DOHH2 (cell line): ENCODE results near the gene PTGFR.

Experiments
- H3F3A ChIP-seq: fragments of 200-600 bp; sonication (generic), shearing (Covaris generic); 2 replicates; pipeline ENCODE4 v1.6.0; 2016; ENCODE audit warnings: antibody characterized with exemption, mild to moderate bottlenecking; ENCODE audit not compliant: control insufficient read depth, insufficient read depth
- H3K27ac ChIP-seq: fragments of 200-600 bp; sonication (generic); 2 replicates; pipeline ENCODE4 v1.5.1; 2014; ENCODE audit warnings: low read depth, mild to moderate bottlenecking, low read length, moderate library complexity
- H3K27me3 ChIP-seq: fragments of 200-600 bp; sonication (generic); 2 replicates; pipeline ENCODE4 v1.6.1; 2014; ENCODE audit warnings: mild to moderate bottlenecking, low read length, mixed read lengths; ENCODE audit not compliant: control insufficient read depth
- H3K36me3 ChIP-seq: fragments of 200-600 bp; sonication (generic); 2 replicates; pipeline ENCODE4 v1.6.1; 2014; ENCODE audit warnings: mild to moderate bottlenecking, low read length, moderate library complexity, mixed read lengths; ENCODE audit not compliant: control insufficient read depth
- H3K4me1 ChIP-seq: fragments of 200-600 bp; sonication (generic); 2 replicates; pipeline ENCODE4 v1.6.1; 2014; ENCODE audit warnings: mild to moderate bottlenecking, low read length, mixed read lengths; ENCODE audit not compliant: control insufficient read depth
- H3K4me2 ChIP-seq: fragments of 200-600 bp; sonication (generic); 2 replicates; pipeline ENCODE4 v1.6.0; 2014; ENCODE audit warnings: mild to moderate bottlenecking, low read length, moderate library complexity
- H3K4me3 ChIP-seq: fragments of 200-600 bp; sonication (generic); 2 replicates; pipeline ENCODE4 v1.5.1; 2014; ENCODE audit warnings: mild to moderate bottlenecking, low read length, mixed read lengths
- H3K79me2 ChIP-seq: fragments of 200-600 bp; sonication (generic); 2 replicates; pipeline ENCODE4 v1.6.1; 2014; ENCODE audit warnings: mild to moderate bottlenecking, low read length, mixed read lengths; ENCODE audit not compliant: control insufficient read depth
- H3K9me2 ChIP-seq: fragments of 200-600 bp; sonication (generic); replicated peaks from 2 replicates; pipeline ENCODE4 v1.6.1; 2014; ENCODE audit warnings: mild to moderate bottlenecking, low read length, mixed read lengths; ENCODE audit not compliant: control insufficient read depth
- H3K9me3 ChIP-seq: fragments of 200-600 bp; sonication (generic); 2 replicates; pipeline ENCODE4 v1.6.1; 2014; ENCODE audit warnings: antibody characterized with exemption, low read length, mixed read lengths; ENCODE audit not compliant: control insufficient read depth, insufficient read depth
- H4K20me1 ChIP-seq: fragments of 200-600 bp; sonication (generic); 2 replicates; pipeline ENCODE4 v1.6.0; 2014; ENCODE audit warnings: low read depth, mild to moderate bottlenecking, antibody characterized with exemption, low read length, moderate library complexity; ENCODE audit not compliant: control insufficient read depth, insufficient read depth
- CTCF ChIP-seq: fragments of 200-600 bp; sonication (generic); IDR thresholded peaks from one replicate; pipeline ENCODE4 v1.5.1; 2014; ENCODE audit warnings: antibody characterized with exemption, mild to moderate bottlenecking, low read depth, low read length; ENCODE audit not compliant: poor library complexity, severe bottlenecking
- EZH2phosphoT487 ChIP-seq: fragments of 200-600 bp; sonication (generic); IDR thresholded peaks from 2 replicates; pipeline ENCODE4 v1.6.1; 2017; ENCODE audit warnings: borderline replicate concordance, mild to moderate bottlenecking, antibody characterized with exemption, low read length, moderate library complexity, mixed read lengths

The PTGFR gene

GRCh38 chr1:78490861-78491450, at the start of gene PTGFR:
Gene PTGFR, plus strand, starts transcription at chr1:78490974. Its CDS starts 1,770 bp downstream, at chr1:78492744.
- TF ChIP-seq CTCF (no peak), EZH2phosphoT487 (no peak)
- no peaks in the 10 kb centered on the region for H3K36me3 ChIP-seq
- H3K79me2 ChIP-seq, result no peaks in the 10 kb centered on the region
- no peak within 1 kb of the TSS for H3K4me2 ChIP-seq
- no peak within 1 kb of the TSS for H3K4me3 ChIP-seq
- no peaks in the 10 kb centered on the region for H3K9me2 ChIP-seq
- H3K27me3 ChIP-seq, result no peaks in the 10 kb centered on the region
- H3K9me3 ChIP-seq, result no peaks in the 10 kb centered on the region
- no peaks in the 10 kb centered on the region for H3K4me1 ChIP-seq
- H3F3A ChIP-seq, result no peaks in the 10 kb centered on the region
- no peak within 1 kb of the TSS for H3K27ac ChIP-seq
- no peaks in the 10 kb centered on the region for H4K20me1 ChIP-seq

GRCh38 chr1:78441921-78442320, 48.9 kb upstream of the PTGFR start:
- Histone ChIP-seq H4K20me1 (no peaks in the 10 kb centered on the region), H3K27ac (no peak overlapping the region), H3K4me3 (no peak overlapping the region), H3K9me2 (no peaks in the 10 kb centered on the region), H3K4me2 (no peak overlapping the region), H3K9me3 (no peaks in the 10 kb centered on the region), H3K36me3 (no peaks in the 10 kb centered on the region), H3K79me2 (no peaks in the 10 kb centered on the region), H3K27me3 (no peaks in the 10 kb centered on the region), H3F3A (no peaks in the 10 kb centered on the region), H3K4me1 (no peaks in the 10 kb centered on the region)
- no peak for TF ChIP-seq EZH2phosphoT487
- TF ChIP-seq CTCF, result no peak

GRCh38 chr1:78447086-78447485, 43.7 kb upstream of the PTGFR start:
- Histone ChIP-seq H3K9me3 (no peaks in the 10 kb centered on the region), H3K27ac (no peak overlapping the region), H3F3A (no peaks in the 10 kb centered on the region), H3K36me3 (no peaks in the 10 kb centered on the region), H3K4me3 (no peak overlapping the region), H3K9me2 (no peaks in the 10 kb centered on the region), H3K4me1 (no peaks in the 10 kb centered on the region), H3K27me3 (no peaks in the 10 kb centered on the region), H4K20me1 (no peaks in the 10 kb centered on the region), H3K79me2 (no peaks in the 10 kb centered on the region), H3K4me2 (no peak overlapping the region)
- TF ChIP-seq EZH2phosphoT487, result no peak
- no peak for TF ChIP-seq CTCF
